ENCODE results near the gene GJD2. TPM values are rescaled to one million over a fixed set of nuclear protein-coding genes. Genes with fewer than 3 reads are reported as not detected.

The GJD2 gene
- total RNA-seq, 6 experiments from 2014 or later = not detected

DNA sequence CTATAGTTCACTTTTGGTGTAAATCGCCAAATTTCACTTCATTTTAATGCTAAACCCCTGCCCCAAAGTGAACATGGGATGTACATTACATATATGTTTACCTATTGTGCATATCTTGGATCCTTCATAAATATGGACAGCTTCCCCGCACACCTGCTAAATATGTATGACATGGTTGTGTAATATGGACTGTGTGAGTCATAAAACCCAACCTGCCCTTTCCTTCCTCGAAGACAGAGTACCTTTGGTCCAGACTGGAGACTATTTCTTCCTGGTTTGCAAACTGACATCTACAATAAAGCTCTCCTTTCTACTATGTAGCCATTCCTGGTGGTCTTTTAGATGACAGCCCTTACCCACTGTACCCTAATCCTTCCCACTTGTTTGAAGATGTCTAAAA is 28.1 kb upstream of the GJD2 start:
- no peak overlapping the region for H3K4me3 Mint-ChIP-seq
- H3K4me1 Mint-ChIP-seq (ENCODE audit: low read depth) = no peaks in the 10 kb centered on the region
- DNase-seq = no peak
- 0 out of 2 replicates have a peak, but pooled peaks cover 4% of the 10 kb centered on the region for H3K36me3 Mint-ChIP-seq (ENCODE audit: low read depth)
- TF ChIP-seq CTCF (IDR thresholded peaks at IDR 0.05) = no peak
- H3K27me3 Mint-ChIP-seq (ENCODE audit: insufficient read depth) = peaks cover 8% of the 10 kb centered on the region
- H3K9me3 Mint-ChIP-seq = peaks cover 6% of the 10 kb centered on the region; the same call in 1 of the 2 replicates
- no peak overlapping the region for H3K27ac Mint-ChIP-seq

DNA sequence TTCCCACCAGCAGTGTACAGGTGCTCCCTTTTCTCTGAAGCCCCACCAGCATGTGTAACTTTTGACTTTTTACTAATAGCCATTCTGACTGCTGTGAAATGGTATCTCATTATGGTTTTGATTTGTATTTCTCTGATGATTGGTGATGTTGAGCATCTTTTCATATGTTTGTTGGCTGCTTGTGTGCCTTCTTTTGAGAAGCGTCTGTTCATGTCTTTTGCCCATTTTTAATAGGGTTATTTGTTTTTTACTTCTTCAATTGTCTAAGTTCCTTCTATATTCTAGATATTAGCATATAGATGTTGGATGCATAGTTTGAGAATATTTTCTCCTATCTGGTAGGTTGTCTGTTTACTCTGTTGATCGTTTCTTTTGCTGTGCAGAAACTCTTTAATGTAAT is 25.9 kb upstream of the GJD2 start:
- no peak for TF ChIP-seq CTCF (IDR thresholded peaks at IDR 0.05)
- DNase-seq = no peak
- H3K4me1 Mint-ChIP-seq (ENCODE audit: low read depth) = no peaks in the 10 kb centered on the region
- peaks cover 5% of the 10 kb centered on the region for H3K27me3 Mint-ChIP-seq (ENCODE audit: insufficient read depth)
- H3K27ac Mint-ChIP-seq = no peak overlapping the region
- H3K9me3 Mint-ChIP-seq = peaks cover 6% of the 10 kb centered on the region; the same call in 1 of the 2 replicates
- H3K4me3 Mint-ChIP-seq = no peak overlapping the region
- H3K36me3 Mint-ChIP-seq (ENCODE audit: low read depth) = 0 out of 2 replicates have a peak, but pooled peaks cover 4% of the 10 kb centered on the region

- Mint-ChIP-seq H3K9me3 (peaks cover 6% of the 10 kb centered on the region; the same call in 1 of the 2 replicates), H3K27me3 (ENCODE audit: insufficient read depth) (peaks cover 4% of the 10 kb centered on the region), H3K4me3 (no peak overlapping the region), H3K27ac (no peak overlapping the region), H3K36me3 (ENCODE audit: low read depth) (0 out of 2 replicates have a peak, but pooled peaks cover 4% of the 10 kb centered on the region), H3K4me1 (ENCODE audit: low read depth) (no peaks in the 10 kb centered on the region)
- no peak for DNase-seq
- TF ChIP-seq CTCF (IDR thresholded peaks at IDR 0.05) = no peak
Observed at GRCh38 chr15:34776606-34777105, 21.9 kb upstream of the GJD2 start.

DNA sequence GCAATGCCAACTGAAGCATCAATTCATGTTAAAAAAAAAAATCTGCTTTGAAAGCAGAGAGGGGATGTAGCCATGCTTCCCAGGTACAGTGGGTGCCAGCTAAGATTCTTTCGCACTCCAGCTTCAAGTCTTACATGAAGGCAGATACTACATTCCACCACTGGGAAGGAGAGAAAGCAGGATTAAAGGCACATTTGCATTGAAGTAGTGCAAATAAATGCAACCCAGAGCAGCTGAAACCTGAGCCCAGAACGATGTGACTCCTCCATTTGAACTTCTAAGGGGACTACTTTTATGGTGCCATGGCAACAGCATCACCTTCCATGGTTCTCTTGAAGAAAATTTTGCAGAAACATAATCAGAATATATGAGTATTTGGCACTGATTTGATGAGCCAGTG is 19.1 kb upstream of the GJD2 start:
- Mint-ChIP-seq H3K27me3 (ENCODE audit: insufficient read depth) (peaks cover 8% of the 10 kb centered on the region), H3K4me3 (no peak overlapping the region), H3K4me1 (ENCODE audit: low read depth) (no peaks in the 10 kb centered on the region), H3K36me3 (ENCODE audit: low read depth) (no peaks in the 10 kb centered on the region), H3K9me3 (no peaks in the 10 kb centered on the region), H3K27ac (no peak overlapping the region)
- DNase-seq = no peak
- TF ChIP-seq CTCF (IDR thresholded peaks at IDR 0.05) = no peak

DNA sequence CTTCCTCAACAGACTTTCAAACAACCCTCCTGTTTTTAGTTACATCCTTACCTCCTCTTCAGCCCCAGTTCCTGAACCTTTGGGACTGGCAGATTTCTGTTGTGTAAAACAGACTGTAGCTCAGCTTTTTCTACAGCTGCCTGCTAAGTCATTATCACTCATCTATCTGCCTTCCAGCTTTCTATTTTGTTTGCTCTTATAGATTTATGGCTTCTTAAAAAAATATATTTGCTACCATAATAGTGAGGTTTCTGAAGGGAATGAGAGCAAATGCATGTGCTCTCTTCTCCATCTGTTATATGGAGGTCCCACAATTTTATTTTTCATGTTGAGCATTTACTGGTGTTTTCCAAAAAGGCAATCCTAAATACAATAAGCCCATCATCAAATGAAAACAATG is 18.2 kb upstream of the GJD2 start:
- TF ChIP-seq CTCF (IDR thresholded peaks at IDR 0.05) = no peak
- Mint-ChIP-seq H3K9me3 (no peaks in the 10 kb centered on the region), H3K4me3 (no peak overlapping the region), H3K4me1 (ENCODE audit: low read depth) (peaks cover 8% of the 10 kb centered on the region; the same call in 1 of the 2 replicates), H3K27me3 (ENCODE audit: insufficient read depth) (peaks cover 9% of the 10 kb centered on the region), H3K36me3 (ENCODE audit: low read depth) (no peaks in the 10 kb centered on the region), H3K27ac (no peak overlapping the region)
- DNase-seq = no peak

Measured in HFFc6 (cell line).